GM21423 (cell line): ENCODE measurements around the gene STK32C.
A peak's percentile ranks its signal among the peaks of the same experiment; 100 is the strongest.
"Not testable (repeated sequence)": the region's sequence is repeated elsewhere in the genome, so short reads cannot be mapped to it uniquely, and the experiment has no call there.

ENCODE experiments used
- ATAC-seq: cut with Tn5 transposase; IDR thresholded peaks from one replicate; pipeline ENCODE4 v1.9.1; 2021; ENCODE audit warnings: mild to moderate bottlenecking, moderate library complexity; ENCODE audit not compliant: unreplicated experiment

STK32C gene

DNA sequence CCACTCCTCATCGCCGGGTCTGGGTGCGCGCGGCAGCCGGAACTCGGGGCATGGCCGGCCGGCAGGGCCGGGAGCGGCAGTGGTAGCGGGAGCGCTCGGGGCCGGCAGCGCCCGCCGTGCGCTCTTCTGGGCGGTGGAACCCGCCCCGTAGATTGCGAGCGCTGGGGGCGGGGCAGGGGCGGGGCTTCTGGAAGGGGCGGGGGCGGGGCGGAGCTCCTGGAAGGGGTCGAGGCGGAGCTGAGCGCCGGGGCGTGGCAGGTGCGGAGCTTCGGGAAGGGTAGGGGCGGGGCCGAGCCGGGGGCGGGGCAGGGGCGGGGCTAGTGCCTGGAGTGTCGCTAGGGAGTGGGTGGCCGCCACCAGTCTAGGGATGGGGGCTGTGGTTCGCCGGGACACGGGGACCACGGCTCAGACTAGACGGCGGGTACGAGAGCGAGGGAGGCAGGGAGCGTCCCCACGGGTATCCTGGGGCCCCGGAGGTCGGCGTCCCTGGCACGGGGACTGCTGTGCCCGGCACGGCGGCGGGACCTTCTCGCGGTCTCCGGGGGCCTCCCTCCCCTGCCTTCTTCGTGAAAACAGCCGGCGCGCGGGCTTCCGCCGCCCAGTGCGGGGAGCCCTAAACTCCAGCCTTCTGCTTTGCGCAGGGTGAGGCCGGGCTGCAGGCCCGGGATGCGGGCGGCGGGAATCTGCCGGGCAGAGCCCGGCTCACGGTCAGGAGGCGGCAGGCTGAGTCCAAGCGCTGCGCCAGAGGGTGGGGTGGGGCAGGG is at the start of gene STK32C:
TSS of gene STK32C (minus strand) at position 128 of the 764 bp plus-strand sequence. CDS start at position 11, 117 bp downstream.
- ATAC-seq: peak; percentile 70

DNA sequence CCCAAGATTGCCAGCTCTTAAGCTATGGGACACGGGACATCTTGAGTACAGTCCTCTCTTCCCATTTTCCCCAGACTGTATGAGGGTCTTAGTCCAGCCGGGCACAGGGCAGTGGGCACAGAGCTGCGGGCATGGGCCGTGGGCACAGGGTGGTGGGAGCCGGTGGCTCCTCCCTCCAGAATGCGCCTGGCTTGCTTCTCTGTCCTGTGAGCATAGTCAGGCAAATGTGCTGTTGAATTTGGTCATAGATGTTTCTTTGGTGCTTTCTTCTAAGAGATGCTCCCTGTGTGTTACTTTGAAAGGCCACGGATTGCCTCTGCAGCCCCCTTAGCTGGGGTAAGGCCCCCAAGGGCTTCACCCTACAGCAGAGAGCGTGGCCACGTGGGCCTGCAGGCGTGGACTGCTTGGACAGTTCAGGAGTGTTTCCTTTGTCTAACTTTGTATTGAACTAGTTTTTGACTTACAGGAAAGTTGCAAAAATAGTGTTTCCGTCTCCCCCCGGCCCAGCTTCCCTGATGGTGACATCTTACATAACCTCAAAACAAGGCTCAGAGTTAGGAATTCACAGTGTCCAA is 49.0 kb upstream of the STK32C start:
- ATAC-seq: no peak

DNA sequence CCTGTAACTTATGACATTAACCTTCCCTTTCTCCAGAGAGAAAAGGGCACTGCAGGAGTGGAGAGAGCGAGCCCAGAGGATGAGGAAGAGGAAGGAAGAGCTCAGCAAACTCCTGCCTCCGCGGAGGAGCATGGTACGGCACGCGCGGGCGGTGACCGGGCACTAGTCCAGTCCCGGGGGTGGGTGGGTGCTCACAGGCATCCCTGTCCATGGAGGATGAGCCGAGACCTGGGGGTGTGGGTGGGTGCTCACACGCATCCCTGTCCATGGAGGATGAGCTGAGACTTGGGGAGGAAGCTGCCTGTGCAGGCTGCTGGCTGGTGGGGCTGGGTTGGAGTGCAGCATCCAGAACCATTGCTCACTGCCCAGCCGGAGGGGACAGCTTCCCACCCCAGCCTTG is 48.0 kb upstream of the STK32C start:
- ATAC-seq: no peak

DNA sequence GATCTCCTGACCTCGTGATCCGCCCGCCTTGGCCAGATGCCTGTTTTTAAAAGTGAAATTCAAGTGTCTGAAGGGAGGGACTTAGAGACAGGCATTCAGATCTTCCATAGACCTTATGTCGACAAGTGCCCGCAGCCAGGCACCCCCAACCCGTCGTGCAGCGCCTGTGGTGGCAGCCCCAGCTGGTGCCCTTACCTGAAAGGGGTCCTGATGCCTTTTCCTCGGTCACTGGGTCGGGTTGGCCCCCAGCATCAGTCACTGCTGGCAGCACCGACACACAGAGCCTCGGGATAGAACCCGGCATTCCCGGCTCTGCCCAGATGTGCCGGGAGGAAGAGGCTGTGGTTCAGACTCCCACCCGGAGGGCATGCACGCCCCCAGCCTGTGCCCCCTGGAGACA is 47.5 kb upstream of the STK32C start:
- ATAC-seq: no peak

DNA sequence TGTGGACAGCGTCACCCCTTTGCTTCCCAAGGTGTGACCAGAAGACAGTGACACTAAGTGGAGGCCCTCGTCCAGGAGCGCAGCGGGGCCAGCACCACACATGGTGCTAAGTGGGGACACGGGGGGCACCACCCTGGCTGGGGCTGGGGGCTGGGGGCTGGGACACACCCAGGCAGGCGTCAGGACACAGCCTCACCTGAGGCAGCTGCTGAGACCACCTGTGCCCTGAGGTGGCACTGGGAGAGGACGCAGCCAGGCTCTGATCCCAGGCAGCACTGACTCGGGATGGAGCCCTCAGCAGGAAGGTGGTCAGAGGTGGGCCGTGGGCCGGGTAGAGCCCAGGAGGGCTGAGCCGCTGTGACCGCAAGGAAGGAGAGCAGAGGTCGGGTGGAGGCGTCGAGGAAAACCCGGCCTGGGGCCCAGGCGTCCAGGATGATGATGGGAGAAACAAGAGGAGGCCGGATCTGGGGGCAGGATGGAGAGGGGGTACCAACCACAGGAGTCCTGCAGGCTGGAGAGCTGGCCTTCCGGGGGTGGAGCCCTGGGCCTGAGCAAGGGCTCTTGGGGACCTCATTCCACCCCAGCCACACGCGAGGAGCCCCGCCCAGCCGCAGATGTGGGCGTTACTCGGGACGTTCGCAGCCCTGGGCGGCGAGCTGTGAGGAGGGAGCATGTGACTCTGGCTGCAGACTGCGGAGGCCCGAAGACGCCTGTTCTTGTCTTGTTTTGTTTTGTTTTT is 46.8 kb upstream of the STK32C start:
- ATAC-seq: no peak

DNA sequence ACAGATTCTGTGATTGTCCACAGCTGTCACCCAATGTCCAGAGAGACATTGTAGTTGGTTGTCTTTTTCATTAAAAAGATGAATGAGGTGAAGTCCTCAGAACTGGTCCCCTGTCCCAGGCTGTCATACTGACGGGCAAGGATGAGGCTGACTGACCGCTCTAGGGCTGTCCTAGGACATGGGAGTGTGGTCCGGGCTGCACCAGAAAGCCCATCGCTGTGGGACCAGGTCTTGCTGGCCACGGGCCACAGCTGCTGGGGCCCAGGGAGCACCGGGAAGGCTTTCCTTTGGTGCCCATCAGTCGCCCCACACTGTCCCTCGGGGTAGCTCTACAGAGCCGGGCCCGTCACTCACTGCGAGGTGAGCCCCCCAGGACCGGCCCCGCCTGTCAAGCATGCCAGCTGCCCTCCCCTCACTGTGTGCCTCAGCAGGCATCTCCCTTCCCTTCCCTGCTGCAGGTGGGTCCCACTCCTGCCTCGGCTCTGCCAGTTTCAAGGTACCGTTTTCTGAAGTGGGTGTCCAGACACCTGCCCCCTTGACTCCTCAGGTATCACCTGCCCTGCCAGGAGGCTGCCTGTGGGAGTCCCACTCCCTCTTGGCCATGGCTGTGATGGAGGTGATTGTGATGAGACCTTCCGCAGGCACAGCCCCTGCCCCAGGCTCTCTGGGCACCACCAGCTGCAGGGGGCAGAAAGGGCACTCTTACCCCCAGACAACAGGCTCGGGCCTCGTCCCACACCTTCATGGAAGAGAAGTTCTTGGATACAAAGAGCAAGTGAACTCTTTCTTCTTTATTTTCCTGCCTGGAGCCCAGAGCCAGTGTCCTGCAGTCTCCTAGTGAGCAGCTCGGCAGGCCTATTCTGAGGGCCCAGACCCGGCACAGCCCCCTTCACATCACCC is 46.0 kb upstream of the STK32C start:
- no peak for ATAC-seq

DNA sequence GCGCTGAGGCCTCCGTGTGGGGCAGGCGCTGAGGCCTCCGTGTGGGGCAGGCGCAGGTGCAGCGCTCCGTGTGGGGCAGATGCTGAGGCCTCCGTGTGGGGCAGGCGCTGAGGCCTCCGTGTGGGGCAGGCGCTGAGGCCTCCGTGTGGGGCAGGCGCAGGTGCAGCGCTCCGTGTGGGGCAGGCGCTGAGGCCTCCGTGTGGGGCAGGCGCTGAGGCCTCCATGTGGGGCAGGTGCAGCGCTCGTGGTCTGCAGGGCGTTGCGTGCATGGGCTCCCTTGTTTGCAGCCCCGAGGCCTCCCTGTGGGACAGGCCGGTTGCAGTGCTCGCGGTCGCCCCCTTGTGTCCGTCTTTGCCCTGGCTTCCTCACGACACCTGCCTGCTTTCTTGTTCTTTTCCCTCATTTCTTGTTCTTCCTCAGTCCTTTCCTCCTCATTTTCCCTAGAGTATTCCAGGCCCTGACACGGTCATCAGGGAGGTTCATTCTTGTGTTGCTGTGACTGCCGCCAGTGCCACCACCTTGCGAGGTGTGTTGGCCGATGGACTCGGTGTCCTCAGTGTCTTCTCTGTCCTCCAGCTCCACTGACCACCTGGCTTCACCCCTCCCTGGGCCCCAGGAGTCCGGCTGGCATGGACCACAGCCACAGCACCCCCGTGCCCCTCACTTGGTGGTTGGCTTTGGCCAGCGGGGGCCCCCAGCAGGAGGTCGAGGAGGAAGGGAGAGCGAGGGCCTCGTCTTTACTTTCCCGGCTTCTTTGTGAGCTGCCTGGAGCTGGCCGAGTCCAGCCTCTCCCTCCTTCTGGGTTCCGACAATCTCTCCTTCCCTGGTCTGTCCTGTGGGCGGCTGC is 44.9 kb upstream of the STK32C start:
- ATAC-seq: not testable (repeated sequence)

DNA sequence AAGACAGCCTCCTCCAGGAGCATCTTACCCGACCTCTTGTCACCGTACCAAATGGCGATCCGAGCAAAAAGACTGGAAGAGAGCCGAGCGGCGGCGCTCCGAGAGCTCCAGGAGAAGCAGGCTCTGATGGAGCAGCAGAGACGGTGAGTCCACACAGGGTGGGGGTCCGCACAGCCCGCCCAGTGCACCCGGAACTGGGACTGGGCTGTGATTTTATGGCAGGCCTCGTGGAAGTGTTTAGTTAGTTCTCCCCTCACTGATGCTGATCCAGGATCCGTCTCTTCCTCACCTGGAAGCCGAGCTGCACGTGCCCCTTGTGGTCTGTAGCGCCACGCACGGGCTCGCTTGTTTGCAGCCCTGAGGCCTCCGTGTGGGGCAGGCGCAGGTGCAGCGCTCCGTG is 43.9 kb upstream of the STK32C start:
- ATAC-seq: no peak

DNA sequence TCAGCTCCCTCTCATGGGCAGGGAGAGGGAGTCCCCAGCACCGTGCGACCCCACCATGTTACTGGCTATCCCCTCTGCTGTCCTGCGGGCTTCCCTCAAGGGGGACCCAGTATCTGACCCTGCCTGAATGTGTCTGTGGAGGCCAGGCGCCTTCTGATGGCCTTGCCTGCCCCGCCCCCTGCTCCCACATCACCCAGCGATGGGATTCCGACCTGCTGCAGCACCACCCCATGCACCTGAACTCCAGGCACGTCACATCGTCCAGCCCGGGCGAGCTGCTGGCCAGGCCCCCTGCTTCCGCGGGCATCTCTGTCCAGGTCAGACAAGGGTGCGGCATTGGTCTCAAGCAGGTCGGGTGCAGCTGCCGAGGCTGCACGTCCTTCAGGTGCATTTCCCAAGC is 43.2 kb upstream of the STK32C start:
- ATAC-seq: no peak

DNA sequence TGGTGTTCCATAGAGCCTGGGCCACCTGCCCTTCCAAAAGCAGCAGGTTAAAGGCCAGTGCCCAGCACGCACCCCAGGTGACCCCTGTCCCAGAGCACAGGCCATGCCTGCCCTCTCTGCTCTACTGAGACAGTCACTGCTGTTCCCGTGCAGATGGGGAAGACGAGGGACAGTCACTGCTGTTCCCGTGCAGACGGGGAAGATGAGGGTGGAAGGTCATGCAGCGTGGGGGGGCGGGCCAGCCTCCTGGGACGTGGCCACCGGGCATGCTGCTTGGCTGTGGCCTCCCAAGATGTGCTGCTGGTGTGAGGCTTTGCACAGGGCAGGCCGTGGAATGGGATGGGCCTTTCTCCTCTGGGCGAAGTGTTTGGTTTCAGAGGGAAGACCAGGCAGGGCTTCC is 42.6 kb upstream of the STK32C start:
- no peak for ATAC-seq

DNA sequence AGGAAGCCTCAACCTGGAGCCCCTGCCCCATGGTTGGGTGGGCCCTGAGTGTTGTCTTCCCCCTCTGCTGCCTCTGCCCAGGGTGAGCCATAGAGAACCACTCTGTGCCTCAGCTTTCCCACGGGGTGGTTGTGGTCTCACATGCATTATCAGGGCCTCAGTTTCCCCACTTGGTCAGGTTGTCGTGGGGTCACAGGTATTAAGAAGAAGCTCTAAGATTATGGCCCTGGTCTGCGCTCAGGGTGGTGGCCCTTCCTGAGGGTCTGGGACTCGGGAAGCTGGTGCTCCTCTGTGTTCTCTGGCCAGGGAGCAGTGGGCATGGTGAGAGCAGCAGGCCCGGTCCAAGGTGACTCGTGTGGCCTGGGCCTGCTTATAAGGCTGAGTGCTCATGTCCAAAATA is 42.0 kb upstream of the STK32C start:
- ATAC-seq: no peak

DNA sequence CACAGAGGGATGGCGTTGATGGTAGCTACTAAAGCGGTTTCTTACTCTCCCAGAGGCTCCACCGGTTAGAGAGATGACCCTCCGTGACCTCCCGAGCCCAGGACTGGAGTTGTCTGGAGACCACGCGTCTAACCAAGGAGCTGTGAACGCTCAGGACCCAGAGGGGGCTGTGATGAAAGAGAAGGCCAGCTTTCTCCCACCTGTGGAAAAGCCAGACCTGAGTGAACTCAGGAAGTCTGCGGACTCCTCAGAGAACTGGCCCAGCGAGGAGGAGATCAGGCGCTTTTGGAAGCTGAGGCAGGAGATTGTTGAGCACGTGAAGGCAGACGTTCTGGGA is 40.1 kb upstream of the STK32C start:
- ATAC-seq: no peak

DNA sequence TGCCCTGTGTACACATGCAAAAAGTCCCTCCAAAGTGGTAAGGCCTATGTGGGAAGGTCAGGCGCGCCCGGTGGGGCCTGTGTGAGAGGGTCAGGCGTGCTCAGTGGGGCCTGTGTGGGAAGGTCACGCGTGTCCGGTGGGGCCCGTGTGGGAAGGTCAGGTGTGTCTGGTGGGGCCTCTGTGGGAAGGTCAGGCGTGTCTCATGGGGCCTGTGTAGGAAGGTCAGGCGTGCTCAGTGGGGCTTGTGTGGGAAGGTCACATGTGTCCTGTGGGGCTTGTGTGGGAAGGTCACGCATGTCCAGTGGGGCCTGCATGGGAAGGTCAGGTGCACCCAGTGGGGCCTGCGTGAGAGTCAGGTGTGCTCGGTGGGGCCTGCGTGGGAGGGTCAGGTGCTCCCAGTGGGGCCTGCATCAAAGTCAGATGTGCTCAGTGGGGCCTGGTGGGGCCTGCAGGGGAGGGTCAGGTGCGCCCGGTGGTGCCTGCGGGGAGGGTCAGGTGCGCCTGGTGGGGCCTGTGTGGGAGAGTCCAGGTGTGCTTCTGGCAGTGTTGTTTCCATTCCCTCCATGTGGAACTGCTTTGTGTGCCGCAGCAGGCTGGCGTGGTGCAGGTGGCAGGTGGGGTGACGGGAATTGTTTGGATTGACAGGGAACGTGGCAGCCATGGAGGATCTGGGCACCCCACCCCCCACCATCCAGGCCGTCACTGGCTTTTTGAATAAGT is 39.6 kb upstream of the STK32C start:
- no peak for ATAC-seq

DNA sequence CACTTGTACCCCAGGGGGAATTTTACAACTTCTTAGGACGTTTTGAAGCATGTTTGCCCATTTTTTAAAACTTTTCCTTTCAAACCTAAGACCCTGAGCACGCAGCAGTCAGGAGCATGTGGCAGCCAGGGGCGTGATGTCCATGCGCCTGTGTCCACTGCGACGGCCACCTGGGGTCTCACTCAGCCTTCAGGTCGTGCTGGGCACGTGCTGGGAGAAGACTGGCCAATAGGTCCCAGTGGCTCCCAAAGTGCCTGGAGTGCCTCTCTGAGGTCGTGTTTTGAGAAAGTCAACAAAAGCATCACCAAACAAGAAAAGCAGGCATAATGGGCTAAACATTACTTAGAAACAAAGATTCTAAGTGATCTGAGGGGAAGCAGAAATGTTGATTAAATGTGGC is 39.1 kb upstream of the STK32C start:
- ATAC-seq: no peak

DNA sequence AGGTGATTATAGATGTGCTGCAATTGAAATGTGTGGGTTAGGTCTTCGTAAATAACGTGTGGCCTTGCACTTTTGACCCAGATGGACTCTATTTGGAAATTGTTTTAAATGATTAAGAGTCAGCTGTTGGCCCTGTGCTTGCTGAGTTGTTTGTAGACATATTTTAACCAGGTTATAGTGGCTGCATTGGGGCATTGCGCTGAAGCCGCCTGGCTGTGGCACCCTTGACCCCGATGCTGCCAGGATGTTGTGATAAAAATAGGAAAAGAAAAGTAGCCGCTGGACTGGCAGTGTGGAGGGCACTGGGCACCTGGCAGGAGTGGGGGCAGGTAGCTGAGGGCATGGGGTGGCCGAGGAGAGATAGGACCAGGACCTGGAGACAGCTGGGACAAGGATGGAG is 37.6 kb upstream of the STK32C start:
- ATAC-seq: no peak

DNA sequence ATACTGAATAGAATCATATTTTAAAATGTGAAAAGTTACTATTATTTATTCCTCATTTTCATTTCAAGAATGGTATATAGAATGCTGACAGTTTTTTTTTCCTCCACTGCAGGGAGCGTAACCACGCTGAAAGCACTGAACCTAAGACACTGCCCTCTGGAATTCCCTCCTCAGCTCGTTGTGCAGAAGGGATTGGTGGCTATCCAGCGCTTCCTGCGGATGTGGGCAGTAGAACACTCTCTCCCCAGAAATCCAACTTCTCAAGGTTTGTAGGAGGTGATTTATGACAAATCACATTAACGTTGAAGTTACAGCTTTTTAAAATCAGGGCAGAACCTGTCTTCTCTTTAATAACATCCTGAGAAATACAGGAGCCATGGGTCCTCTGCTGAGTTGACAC is 36.6 kb upstream of the STK32C start:
- ATAC-seq: no peak

DNA sequence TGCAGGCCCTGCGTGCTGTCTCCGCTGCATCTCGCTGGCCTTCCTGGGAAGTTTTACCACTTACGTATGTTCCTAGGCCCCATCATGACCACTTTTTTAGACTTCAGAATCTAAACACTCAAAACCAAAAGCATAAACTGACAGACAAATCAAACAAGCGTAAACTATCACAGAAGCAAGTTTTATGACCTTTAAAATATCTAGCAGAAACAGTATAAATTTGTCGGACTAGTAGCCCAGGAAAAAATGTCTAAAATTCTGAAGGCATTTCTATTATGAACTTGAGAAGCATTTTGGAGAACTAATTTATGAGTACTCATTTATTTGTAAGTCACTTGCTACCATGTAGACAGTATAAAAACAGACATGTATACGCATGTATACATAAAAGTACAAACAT is 34.8 kb upstream of the STK32C start:
- ATAC-seq: no peak

DNA sequence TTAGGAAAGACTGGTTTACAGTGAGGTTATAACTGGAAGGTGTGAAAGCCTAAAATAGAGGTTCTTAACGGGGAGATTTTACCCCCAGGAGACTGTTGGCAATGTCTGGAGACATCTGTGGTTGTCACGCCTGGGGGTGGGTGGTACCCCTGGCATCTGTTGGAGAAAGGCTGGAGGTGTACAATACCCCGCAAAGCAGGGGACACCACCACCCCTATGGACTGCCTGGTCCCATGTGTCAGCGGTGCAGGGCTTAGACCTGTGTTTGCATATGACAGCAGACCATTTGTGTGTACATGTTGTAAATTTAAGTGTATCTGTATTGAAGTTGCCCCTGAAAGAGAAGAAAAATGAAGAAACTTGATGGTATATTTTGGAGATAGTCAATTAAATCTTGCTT is 34.0 kb upstream of the STK32C start:
- no peak for ATAC-seq

DNA sequence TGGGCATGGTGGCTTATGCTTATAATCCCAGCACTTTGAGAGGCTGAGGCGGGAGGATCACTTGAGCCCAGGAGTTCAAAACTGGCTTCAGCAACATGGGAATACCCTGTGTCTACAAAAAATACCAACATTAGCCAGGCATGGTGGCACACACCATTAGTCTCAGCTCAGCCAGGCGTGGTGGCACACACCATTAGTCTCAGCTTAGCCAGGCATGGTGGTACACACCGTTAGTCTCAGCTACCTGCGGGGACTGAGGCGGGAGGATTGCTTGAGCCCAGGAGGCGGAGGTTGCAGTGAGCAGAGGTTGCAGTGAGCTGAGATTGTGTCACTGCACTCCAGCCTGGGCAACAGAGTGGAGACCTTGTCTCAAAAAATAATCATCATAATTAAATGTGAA is 33.3 kb upstream of the STK32C start:
- no peak for ATAC-seq

DNA sequence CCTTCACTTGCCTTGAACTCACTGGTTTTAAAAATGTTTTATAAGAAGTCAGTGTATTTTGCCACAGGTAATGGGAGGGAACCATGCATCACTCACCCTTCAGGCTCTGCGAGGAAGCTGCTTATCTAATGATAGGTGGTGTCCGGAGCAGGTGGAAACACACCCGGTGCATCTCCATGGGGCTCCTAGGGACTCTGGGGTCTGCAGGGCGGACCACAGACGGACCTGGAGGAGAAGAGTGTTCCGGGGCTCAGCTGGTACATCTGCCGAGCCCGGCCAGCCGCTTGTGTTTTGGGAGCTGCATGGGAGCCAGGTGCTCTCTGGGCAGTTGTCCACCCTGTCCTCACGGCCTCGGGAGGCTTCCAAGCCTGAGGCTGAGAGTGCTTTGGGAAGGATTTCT is 31.5 kb upstream of the STK32C start:
- no peak for ATAC-seq
